ENCODE results near the gene GLIS1.

The GLIS1 gene

GRCh38 chr1:53606197-53606596 is 132.8 kb downstream of the GLIS1 start:
- DNase-seq = no peak

- no peak for DNase-seq
Measured at GRCh38 chr1:53605181-53605580, 133.8 kb downstream of the GLIS1 start.

DNA sequence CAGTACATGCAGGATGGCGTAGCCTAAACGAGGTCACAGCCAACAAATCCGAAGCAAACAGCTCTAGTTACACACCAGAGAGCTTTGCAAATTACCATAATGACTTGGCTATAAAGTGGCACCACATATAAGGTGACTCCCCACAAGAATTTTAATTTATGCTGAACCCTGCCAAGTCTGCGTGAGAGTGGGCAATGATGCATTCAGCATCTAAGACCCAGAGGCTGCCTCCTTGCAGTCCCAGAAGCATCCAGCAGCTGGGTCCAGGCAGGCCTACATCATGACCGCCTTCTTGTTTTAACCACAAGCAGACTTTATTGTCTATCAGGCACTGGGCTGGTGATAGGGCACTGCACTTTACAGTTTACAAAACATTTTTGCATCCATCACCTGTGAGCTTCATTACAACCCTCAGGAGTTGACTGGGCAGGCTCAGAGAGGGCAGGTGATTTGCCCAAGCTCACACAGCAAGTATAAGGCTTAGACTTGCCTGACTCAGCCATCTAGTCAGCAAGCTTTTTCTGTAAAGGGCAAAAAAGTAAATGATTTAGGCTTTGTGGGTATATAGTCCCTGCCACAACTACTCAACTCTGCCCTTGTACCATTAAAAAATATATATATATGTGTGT is 134.6 kb downstream of the GLIS1 start:
- no peak for DNase-seq

- DNase-seq = no peak
Measured at GRCh38 chr1:53603431-53603830, 135.5 kb downstream of the GLIS1 start.

GRCh38 chr1:53601867-53602775 is 136.8 kb downstream of the GLIS1 start:
- no peak for DNase-seq

- no peak for DNase-seq
Measured at GRCh38 chr1:53601031-53601745, 137.8 kb downstream of the GLIS1 start.

GRCh38 chr1:53600561-53600960 is 138.4 kb downstream of the GLIS1 start:
- no peak for DNase-seq

DNA sequence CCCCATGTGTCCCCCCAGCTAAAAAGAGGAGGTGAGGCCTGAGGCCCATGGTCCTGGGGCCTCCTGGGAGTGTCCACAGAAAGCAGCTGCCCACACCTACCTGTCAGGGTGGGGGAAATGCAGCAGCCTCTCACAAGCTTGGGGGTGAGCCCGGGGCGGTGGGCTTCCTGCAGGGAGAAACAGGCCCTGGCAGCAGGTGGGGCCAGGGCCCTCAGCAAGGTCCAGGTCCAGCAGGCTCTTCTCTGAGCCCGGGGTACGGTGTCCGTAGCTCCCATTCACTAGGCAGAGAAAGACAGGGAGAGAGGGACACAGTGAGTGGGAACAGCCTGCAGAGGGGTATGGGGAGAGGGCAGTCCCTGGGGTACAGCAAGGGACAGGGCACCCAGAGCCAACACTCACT is 139.0 kb downstream of the GLIS1 start:
- DNase-seq = no peak

- DNase-seq = no peak
Measured at GRCh38 chr1:53599481-53599880, 139.5 kb downstream of the GLIS1 start.

DNA sequence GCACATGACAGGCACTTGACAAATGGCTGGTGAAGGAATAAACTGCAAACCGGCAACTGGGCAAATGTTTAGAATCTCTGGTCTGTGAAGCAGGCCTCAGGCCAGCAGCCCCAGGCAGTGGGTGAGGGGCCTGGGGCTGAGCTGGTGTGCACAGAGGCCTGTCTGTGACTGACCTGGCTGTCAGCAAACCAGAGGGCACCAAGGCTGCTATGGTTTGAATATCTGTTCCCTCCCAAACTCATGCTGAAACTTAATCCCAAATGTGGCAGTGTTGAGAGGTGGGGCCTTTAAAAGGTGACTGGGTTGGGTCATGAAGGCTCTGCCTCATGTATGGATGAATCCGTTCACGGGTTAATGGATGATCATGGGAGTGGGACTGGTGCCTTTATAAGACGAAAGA is 140.0 kb downstream of the GLIS1 start:
- DNase-seq = no peak

GRCh38 chr1:53595906-53596305 is 143.1 kb downstream of the GLIS1 start:
- no peak for DNase-seq

GRCh38 chr1:53594391-53595180 is 144.4 kb downstream of the GLIS1 start:
- no peak for DNase-seq

GRCh38 chr1:53593758-53594380 is 145.1 kb downstream of the GLIS1 start:
- peak; percentile 22 for DNase-seq

DNA sequence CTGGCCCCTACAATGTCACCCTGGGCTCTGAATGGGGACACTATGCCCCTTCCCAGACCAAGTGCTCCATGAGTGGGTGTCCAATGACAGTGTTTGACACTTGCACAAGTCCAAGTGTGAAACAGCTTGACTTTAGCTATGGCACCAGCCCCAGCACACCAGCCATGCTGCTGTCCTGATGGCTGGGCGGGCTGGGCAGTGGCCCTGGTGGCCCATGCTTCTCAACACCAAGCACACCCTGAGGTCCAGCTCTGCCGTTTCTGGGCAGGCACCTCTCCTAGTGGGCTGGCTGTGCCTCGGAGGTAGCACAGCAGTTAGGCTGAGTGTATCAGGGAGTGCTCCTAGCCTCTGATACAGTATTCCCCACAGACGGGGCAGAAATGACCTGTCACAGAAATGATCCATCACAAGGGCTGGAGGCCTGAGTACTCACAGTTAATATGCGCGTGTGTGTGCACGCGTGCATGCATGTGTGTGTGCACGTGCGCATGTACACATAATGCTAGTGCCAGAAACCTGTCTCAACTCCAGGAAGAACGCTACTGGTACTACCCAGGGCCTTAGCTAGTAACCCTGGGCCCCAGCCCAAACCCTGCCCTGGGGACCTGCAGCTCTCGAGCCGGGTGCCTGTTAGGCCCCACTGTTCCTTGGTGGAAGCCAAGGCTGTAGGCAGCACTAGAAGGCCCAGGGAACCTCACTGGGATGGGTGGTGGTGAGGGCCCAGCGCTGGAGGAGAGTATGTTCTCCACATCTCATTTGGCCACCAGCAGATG is 145.8 kb downstream of the GLIS1 start:
- DNase-seq = no peak

DNA sequence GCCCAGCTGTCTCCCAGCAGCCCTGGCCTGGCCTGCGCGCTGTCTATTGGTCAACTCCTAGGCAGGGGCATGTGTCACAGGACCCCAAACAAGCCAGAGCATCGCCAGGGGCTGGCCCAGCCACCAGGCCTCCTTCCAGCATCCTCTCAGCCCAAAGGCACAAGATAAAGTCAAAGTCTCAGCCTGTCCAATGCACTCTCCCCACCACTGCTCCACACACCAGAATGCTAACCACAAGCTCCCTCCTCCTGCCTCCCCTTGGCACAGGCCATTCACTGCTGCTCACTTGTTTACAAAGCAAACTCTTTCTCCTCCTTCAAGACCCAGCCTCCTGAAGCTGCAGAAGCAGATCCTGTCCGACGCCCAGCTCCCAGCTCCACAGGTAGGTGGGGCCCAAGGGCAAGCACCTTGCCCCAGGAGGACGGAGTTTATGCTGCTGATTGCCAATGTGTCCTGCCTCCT is 146.4 kb downstream of the GLIS1 start:
- DNase-seq = no peak

DNA sequence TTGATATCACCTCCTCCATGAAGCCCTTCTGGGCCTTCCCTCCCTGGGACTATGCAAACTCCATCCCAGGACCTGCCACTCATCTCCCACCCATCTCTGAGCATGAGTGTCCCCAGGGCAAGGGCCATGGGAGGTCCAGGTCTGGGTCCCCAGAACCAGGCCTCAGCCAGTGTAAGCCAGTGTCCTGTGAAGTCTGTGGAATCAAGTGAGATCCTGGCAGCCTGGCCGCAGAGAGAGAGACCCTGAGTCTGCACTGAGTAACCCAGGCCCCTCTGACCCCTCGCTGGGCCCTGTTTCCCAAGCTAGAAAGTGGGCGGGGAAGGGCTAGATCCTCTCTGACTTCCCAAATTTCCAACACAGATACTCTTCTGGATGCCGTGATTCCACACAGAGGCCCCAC is 147.0 kb downstream of the GLIS1 start:
- no peak for DNase-seq

DNA sequence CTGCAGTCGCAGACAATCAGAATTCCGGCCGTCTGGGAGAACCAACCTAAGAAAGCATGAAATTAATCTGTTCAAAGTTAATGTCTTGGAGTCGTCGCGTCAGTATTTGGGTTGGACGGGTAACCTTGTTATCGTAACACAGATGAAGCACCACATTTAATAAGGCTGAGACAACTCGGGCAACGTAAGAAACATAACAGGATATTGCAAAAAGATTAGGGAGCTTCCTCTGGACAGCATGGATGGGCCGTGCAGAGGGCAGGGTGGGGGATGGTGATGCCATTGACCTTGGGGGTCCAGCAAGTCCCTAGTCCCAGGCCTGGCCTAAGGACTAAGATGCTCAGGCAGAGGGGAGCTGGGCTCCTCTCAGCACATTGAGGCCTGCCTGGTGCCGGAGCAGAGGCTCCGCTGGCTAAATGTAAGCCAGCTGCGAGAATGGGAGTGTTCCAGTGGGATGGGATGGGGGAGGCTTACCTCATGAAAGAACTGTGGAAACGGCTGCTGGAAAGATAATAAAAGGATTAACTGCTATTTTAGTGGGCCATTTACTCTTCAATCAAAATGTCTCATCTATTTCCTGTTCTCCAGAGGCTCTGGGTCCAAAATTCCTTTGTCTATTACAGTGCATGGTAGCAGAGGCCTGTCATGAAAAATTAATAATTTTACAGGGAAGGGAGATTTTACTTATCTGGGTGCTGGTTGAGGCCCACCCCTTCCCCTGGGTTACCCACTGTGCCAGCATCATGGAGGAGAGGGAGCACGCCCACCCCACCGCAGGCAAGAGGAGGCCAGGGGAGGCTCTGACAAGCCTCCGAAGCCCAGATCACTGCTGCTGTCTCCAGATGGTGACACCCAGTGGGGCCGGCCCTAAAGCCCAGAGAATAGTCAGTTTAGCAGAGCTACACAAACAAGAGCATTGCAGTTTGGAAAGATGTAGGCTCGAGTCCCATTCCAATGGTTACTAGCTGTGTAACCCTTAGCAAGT is 148.1 kb downstream of the GLIS1 start:
- DNase-seq = no peak

GRCh38 chr1:53590104-53590503 is 148.9 kb downstream of the GLIS1 start:
- no peak for DNase-seq

GRCh38 chr1:53589043-53589887 is 149.7 kb downstream of the GLIS1 start:
- DNase-seq = no peak
